H9 (cell line): Measurements from ENCODE around the gene ZC3H12D. TPM values are rescaled to one million over a fixed set of nuclear protein-coding genes. Genes with fewer than 3 reads are reported as not detected.
A peak's percentile ranks its signal among the peaks of the same experiment; 100 is the strongest.

Experiments
- DNase-seq: peaks from one replicate; pipeline ENCODE4 v3.0.0-alpha.2; 2017
- H2AFZ ChIP-seq: one replicate; pipeline ENCODE4 v1.6.1; 2013; ENCODE audit warnings: mild to moderate bottlenecking, low read length, control low read depth, moderate library complexity
- H2AK5ac ChIP-seq: 2 replicates; pipeline ENCODE4 v1.6.1; 2013; ENCODE audit warnings: low read length, control low read depth, mixed read lengths; ENCODE audit not compliant: insufficient read length
- H2BK120ac ChIP-seq: one replicate; pipeline ENCODE4 v1.6.1; 2013; ENCODE audit warnings: low read depth, mild to moderate bottlenecking, low read length, control low read depth, inconsistent platforms; ENCODE audit not compliant: poor library complexity, severe bottlenecking
- H2BK12ac ChIP-seq: 2 replicates; pipeline ENCODE4 v1.6.1; 2013; ENCODE audit warnings: low read length, control low read depth, mixed read lengths, low read depth; ENCODE audit not compliant: insufficient read length
- H2BK15ac ChIP-seq: 2 replicates; pipeline ENCODE4 v1.6.1; 2013; ENCODE audit warnings: low read depth, low read length, control low read depth
- H2BK20ac ChIP-seq: one replicate; pipeline ENCODE4 v1.6.1; 2013; ENCODE audit warnings: low read depth, mild to moderate bottlenecking, low read length, control low read depth, inconsistent platforms; ENCODE audit not compliant: poor library complexity, severe bottlenecking
- H2BK5ac ChIP-seq: 2 replicates; pipeline ENCODE4 v1.6.1; 2013; ENCODE audit warnings: low read length, control low read depth, mixed read lengths; ENCODE audit not compliant: insufficient read length
- H3K14ac ChIP-seq: 2 replicates; pipeline ENCODE4 v1.6.1; 2013; ENCODE audit warnings: low read length, control low read depth; ENCODE audit not compliant: insufficient read depth
- H3K18ac ChIP-seq: 2 replicates; pipeline ENCODE4 v1.6.1; 2013; ENCODE audit warnings: low read depth, mild to moderate bottlenecking, mixed read lengths, low read length, control low read depth; ENCODE audit not compliant: insufficient read length
- H3K23ac ChIP-seq: 2 replicates; pipeline ENCODE4 v1.6.1; 2013; ENCODE audit warnings: low read length, control low read depth, mixed read lengths, low read depth; ENCODE audit not compliant: insufficient read length
- H3K23me2 ChIP-seq: 2 replicates; pipeline ENCODE4 v1.6.1; 2013; ENCODE audit warnings: low read depth, mild to moderate bottlenecking, mixed read lengths, low read length, control low read depth; ENCODE audit not compliant: insufficient read length, poor library complexity, severe bottlenecking
- H3K27ac ChIP-seq: 2 replicates; pipeline ENCODE4 v1.5.1; 2013; ENCODE audit warnings: low read length, control low read depth, mixed read lengths, low read depth; ENCODE audit not compliant: insufficient read length
- H3K27me3 ChIP-seq: 2 replicates; pipeline ENCODE4 v1.6.1; 2013; ENCODE audit warnings: low read length, control low read depth, inconsistent platforms; ENCODE audit not compliant: insufficient read depth
- H3K4ac ChIP-seq: 2 replicates; pipeline ENCODE4 v1.6.1; 2013; ENCODE audit warnings: low read depth, mild to moderate bottlenecking, control low read depth, inconsistent platforms, low read length, moderate library complexity
- H3K4me1 ChIP-seq: 2 replicates; pipeline ENCODE4 v1.6.1; 2013; ENCODE audit warnings: low read length, control low read depth, inconsistent platforms; ENCODE audit not compliant: insufficient read depth
- H3K4me2 ChIP-seq: 2 replicates; pipeline ENCODE4 v1.6.1; 2013; ENCODE audit warnings: low read length, control low read depth, mixed read lengths; ENCODE audit not compliant: insufficient read length, insufficient read depth
- H3K56ac ChIP-seq: 2 replicates; pipeline ENCODE4 v1.6.1; 2013; ENCODE audit warnings: low read depth, mild to moderate bottlenecking, mixed read lengths, low read length, control low read depth; ENCODE audit not compliant: insufficient read length
- H3K79me1 ChIP-seq: 2 replicates; pipeline ENCODE4 v1.6.1; 2013; ENCODE audit warnings: low read depth, mild to moderate bottlenecking, moderate library complexity, low read length, control low read depth, inconsistent platforms; ENCODE audit not compliant: insufficient read depth, poor library complexity, severe bottlenecking
- H3K79me2 ChIP-seq: 2 replicates; pipeline ENCODE4 v1.6.1; 2013; ENCODE audit warnings: low read length, control low read depth, inconsistent platforms; ENCODE audit not compliant: insufficient read depth
- H3K9ac ChIP-seq: 2 replicates; pipeline ENCODE4 v1.6.1; 2013; ENCODE audit warnings: low read length, control low read depth, mixed read lengths; ENCODE audit not compliant: insufficient read length; ENCODE audit errors: extremely low read depth
- H3K9me3 ChIP-seq: one replicate; pipeline ENCODE4 v1.6.1; 2013; ENCODE audit warnings: low read depth, low read length, inconsistent platforms; ENCODE audit not compliant: control insufficient read depth
- H3T11ph ChIP-seq: one replicate; pipeline ENCODE4 v1.6.1; 2013; ENCODE audit warnings: mild to moderate bottlenecking, low read length, control low read depth, inconsistent platforms
- H4K20me1 ChIP-seq: one replicate; pipeline ENCODE4 v1.6.1; 2013; ENCODE audit not compliant: control insufficient read depth, insufficient read length, insufficient read depth
- H4K5ac ChIP-seq: 2 replicates; pipeline ENCODE4 v1.6.1; 2013; ENCODE audit warnings: low read depth, mild to moderate bottlenecking, mixed read lengths, low read length, control low read depth; ENCODE audit not compliant: insufficient read length
- H4K8ac ChIP-seq: replicated peaks from 2 replicates; pipeline ENCODE4 v1.6.1; 2013; ENCODE audit warnings: low read length, control low read depth, mixed read lengths, low read depth; ENCODE audit not compliant: insufficient read length
- H4K91ac ChIP-seq: 2 replicates; pipeline ENCODE4 v1.6.1; 2013; ENCODE audit warnings: low read depth, mild to moderate bottlenecking, moderate library complexity, mixed read lengths, low read length, control low read depth; ENCODE audit not compliant: insufficient read length
- H3K27ac Mint-ChIP-seq, 3 experiments: 2 replicates in 2 of 3; 3 replicates in 1 of 3; pipeline ENCODE4 v1.8.0; 2020 to 2021; ENCODE audit warnings: mixed read lengths in 3 of 3, mild to moderate bottlenecking in 1 of 3, moderate library complexity in 1 of 3
- H3K27me3 Mint-ChIP-seq: 2 replicates; pipeline ENCODE4 v1.8.0; 2021; ENCODE audit warnings: low read depth, mild to moderate bottlenecking, moderate library complexity, mixed read lengths
- H3K36me3 Mint-ChIP-seq, 3 experiments: 2 replicates in 2 of 3; 3 replicates in 1 of 3; pipeline ENCODE4 v1.8.0; 2020 to 2021; ENCODE audit warnings: low read depth in 3 of 3, mixed read lengths in 3 of 3; ENCODE audit not compliant: insufficient read depth in 1 of 3
- H3K4me1 Mint-ChIP-seq, 2 experiments: 2 replicates each; pipeline ENCODE4 v1.8.0; 2020; ENCODE audit warnings: mixed read lengths in 2 of 2
- H3K4me3 Mint-ChIP-seq, 2 experiments: 2 replicates in 1 of 2; 3 replicates in 1 of 2; pipeline ENCODE4 v1.8.0; 2020 to 2021; ENCODE audit warnings: mild to moderate bottlenecking in 2 of 2, mixed read lengths in 2 of 2, moderate library complexity in 1 of 2
- H3K9me3 Mint-ChIP-seq, 2 experiments: 2 replicates in 1 of 2; 3 replicates in 1 of 2; pipeline ENCODE4 v1.8.0; 2020; ENCODE audit warnings: mild to moderate bottlenecking in 2 of 2, mixed read lengths in 2 of 2, moderate library complexity in 1 of 2
- WGBS: extraction: QIAGEN DNeasy Blood & Tissue Kit; methylation state at CpG from one replicate; pipeline ENCODE4 v1.1.7; 2013; ENCODE audit warnings: missing lambda C conversion rate, low lambda C conversion rate, mixed read lengths; ENCODE audit not compliant: insufficient read length; ENCODE audit errors: extremely low coverage; 5-methylcytosine and 5-hydroxymethylcytosine counted together
- total RNA-seq: library from RNA; stranded (reverse); gene quantifications from 2 replicates; pipeline ENCODE4 v1.2.1, GENCODE V29; 2021
- TF ChIP-seq, protein P1 (sequence below): fragments of 200-600 bp; sonication (generic); conservative IDR thresholded peaks from 3 replicates; pipeline ENCODE4 v1.8.0; 2021; ENCODE audit warnings: antibody characterized with exemption, mild to moderate bottlenecking

The ZC3H12D gene
- total RNA-seq, 1 experiment from 2014 or later: 0.07 TPM

DNA sequence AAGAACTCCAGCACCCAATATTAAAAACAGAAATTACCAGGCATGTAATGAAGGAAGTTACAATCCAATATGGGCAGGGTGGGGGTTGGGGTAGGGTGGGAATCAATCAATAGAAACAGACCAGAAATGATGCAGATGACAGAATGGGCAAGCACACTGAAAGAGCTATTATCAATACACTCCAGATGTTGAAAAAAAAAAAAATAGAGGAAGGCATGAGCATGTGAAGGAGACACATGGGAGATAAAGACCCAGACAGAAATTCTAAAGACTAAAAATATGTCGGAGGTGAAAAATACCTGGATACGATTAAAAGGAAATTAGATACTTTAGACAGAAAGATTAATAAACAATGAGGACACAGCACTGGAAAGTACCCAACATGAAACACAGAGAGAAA, 19.1 kb upstream of the ZC3H12D start:
- Histone ChIP-seq H2BK20ac (no peak overlapping the region), H3K79me1 (no peaks in the 10 kb centered on the region), H3K4me1 (no peaks in the 10 kb centered on the region), H2BK5ac (no peak overlapping the region), H3K79me2 (no peaks in the 10 kb centered on the region), H3K56ac (no peak overlapping the region), H3T11ph (no peak overlapping the region), H2BK12ac (no peak overlapping the region), H2BK120ac (no peak overlapping the region), H2AFZ (no peak overlapping the region), H2AK5ac (no peak overlapping the region), H3K27ac (no peak overlapping the region), H3K9me3 (no peaks in the 10 kb centered on the region), H4K20me1 (no peaks in the 10 kb centered on the region), H4K8ac (no peak overlapping the region), H4K91ac (no peak overlapping the region), H2BK15ac (no peak overlapping the region), H3K4ac (no peak overlapping the region), H3K27me3 (no peaks in the 10 kb centered on the region), H3K18ac (no peak overlapping the region), H3K14ac (no peak overlapping the region), H3K4me2 (no peak overlapping the region), H4K5ac (no peak overlapping the region), H3K23ac (no peak overlapping the region), H3K23me2 (no peaks in the 10 kb centered on the region), H3K9ac (no peak overlapping the region)
- H3K9me3 Mint-ChIP-seq: no peaks in the 10 kb centered on the region
- H3K27ac Mint-ChIP-seq: 0 out of 7 replicates have a peak overlapping the region, but pooled peaks of 1 of the 3 experiments have one; percentile 89
- peaks cover 4% of the 10 kb centered on the region in 2 experiments; a peak in 2 of 4 replicates for H3K4me1 Mint-ChIP-seq
- H3K4me3 Mint-ChIP-seq: no peak overlapping the region
- TF ChIP-seq, protein P1, sequence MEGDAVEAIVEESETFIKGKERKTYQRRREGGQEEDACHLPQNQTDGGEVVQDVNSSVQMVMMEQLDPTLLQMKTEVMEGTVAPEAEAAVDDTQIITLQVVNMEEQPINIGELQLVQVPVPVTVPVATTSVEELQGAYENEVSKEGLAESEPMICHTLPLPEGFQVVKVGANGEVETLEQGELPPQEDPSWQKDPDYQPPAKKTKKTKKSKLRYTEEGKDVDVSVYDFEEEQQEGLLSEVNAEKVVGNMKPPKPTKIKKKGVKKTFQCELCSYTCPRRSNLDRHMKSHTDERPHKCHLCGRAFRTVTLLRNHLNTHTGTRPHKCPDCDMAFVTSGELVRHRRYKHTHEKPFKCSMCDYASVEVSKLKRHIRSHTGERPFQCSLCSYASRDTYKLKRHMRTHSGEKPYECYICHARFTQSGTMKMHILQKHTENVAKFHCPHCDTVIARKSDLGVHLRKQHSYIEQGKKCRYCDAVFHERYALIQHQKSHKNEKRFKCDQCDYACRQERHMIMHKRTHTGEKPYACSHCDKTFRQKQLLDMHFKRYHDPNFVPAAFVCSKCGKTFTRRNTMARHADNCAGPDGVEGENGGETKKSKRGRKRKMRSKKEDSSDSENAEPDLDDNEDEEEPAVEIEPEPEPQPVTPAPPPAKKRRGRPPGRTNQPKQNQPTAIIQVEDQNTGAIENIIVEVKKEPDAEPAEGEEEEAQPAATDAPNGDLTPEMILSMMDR: no peak
- H3K36me3 Mint-ChIP-seq: peaks cover 0 to 18% (median 11%) of the 10 kb centered on the region in 3 experiments; a peak in 4 of 7 replicates
- WGBS: no CpG with 5 or more reads among the region's 2 CpGs
- no peak for DNase-seq
- no peaks in the 10 kb centered on the region for H3K27me3 Mint-ChIP-seq
